HepG2 (cell line): ENCODE data around the gene BCAN. TPM values are rescaled to one million over a fixed set of nuclear protein-coding genes. Genes with fewer than 3 reads are reported as not detected.

ENCODE experiments used
- ATAC-seq: fragments of 200-7000 bp; cut with Tn5 transposase; 3 replicates; pipeline ENCODE4 v1.9.1; 2020; ENCODE audit warnings: mild to moderate bottlenecking, moderate library complexity
- BruUV-seq: library from RNA; stranded (reverse); fragments of 400-500 nt; replicated peaks from 2 replicates; lab custom pipeline; 2021; lab: Mats Ljungman, UMichigan
- CTCF ChIA-PET: fragments of 300-600 bp; formaldehyde crosslinking; extraction: SDS; loops from one replicate; lab custom pipeline; 2021; ENCODE audit warnings: low total read pairs, inconsistent platforms, low intra/inter-chr PET ratio; lab: Yijun Ruan, JAX
- POLR2A ChIA-PET: fragments of 350-600 bp; sonication (Branson Sonifier 250); formaldehyde crosslinking; loops from one replicate; lab custom pipeline; 2020; ENCODE audit warnings: antibody characterized with exemption, inconsistent platforms; lab: Yijun Ruan, JAX
- DNase-seq: peaks from one replicate; pipeline ENCODE4 v3.0.0-alpha.2; 2015; ENCODE audit warnings: low spot score
- FAIRE-seq: peaks from 3 replicates; lab custom pipeline; 2011; peaks lifted over from hg19 to GRCh38; lab: Jason Lieb, UNC
- H2AFZ ChIP-seq: one replicate; pipeline ENCODE4 v1.6.1; 2011; ENCODE audit warnings: low read length, inconsistent platforms
- H3K27ac ChIP-seq: fragments of 300-600 bp; 3 replicates; pipeline ENCODE4 v1.8.0; 2011; ENCODE audit warnings: mixed run types, mild to moderate bottlenecking, mixed read lengths, low read length, inconsistent platforms; ENCODE audit not compliant: insufficient read depth; ENCODE audit errors: extremely low read length
- H3K27me3 ChIP-seq, 2 experiments: fragments of 200-600 bp in 1 of 2; 2 replicates in 1 of 2; 3 replicates in 1 of 2; pipeline versions ENCODE4 v1.6.0 to v1.8.0; 2011; ENCODE audit warnings: low read length in 2 of 2, mild to moderate bottlenecking in 2 of 2, moderate library complexity in 2 of 2, inconsistent platforms in 1 of 2; ENCODE audit not compliant: insufficient read depth in 2 of 2, control insufficient read depth in 1 of 2
- H3K36me3 ChIP-seq, 2 experiments: fragments of 200-600 bp in 1 of 2; replicated peaks in 1 of 2; 2 replicates in 1 of 2; 3 replicates in 1 of 2; pipeline versions ENCODE4 v1.5.1 to v1.8.0; 2011; ENCODE audit warnings: low read length in 2 of 2, inconsistent platforms in 1 of 2; ENCODE audit not compliant: insufficient read depth in 2 of 2, control insufficient read depth in 1 of 2
- H3K4me1 ChIP-seq: 2 replicates; pipeline ENCODE4 v1.5.1; 2012; ENCODE audit warnings: low read length, inconsistent platforms; ENCODE audit not compliant: insufficient read depth
- H3K4me2 ChIP-seq: 2 replicates; pipeline ENCODE4 v1.6.0; 2011; ENCODE audit warnings: low read depth, low read length, inconsistent platforms
- H3K4me3 ChIP-seq, 3 experiments: fragments of 200-600 bp in 1 of 3; sonication (generic), shearing (Covaris generic) in 1 of 3; replicated peaks in 1 of 3; 2 replicates each; pipeline ENCODE4 v1.5.1; 2011 to 2016; ENCODE audit warnings: low read length in 3 of 3, inconsistent platforms in 2 of 3, low read depth in 2 of 3, mild to moderate bottlenecking in 2 of 3, control low read depth in 1 of 3, mixed read lengths in 1 of 3; ENCODE audit not compliant: insufficient read depth in 1 of 3
- H3K79me2 ChIP-seq: one replicate; pipeline ENCODE4 v1.6.1; 2011; ENCODE audit warnings: low read length, inconsistent platforms; ENCODE audit not compliant: insufficient read depth
- H3K9ac ChIP-seq: 2 replicates; pipeline ENCODE4 v1.6.0; 2011; ENCODE audit warnings: mild to moderate bottlenecking, low read depth, low read length, inconsistent platforms; ENCODE audit not compliant: insufficient read depth
- H3K9me3 ChIP-seq: 2 replicates; pipeline ENCODE4 v1.5.1; 2012; ENCODE audit warnings: mild to moderate bottlenecking, low read length
- H4K20me1 ChIP-seq: 2 replicates; pipeline ENCODE4 v1.6.0; 2011; ENCODE audit warnings: inconsistent platforms, mild to moderate bottlenecking, low read length, moderate library complexity; ENCODE audit not compliant: insufficient read depth
- CTCF ChIP-seq: sonication (generic); formaldehyde crosslinking; IDR thresholded peaks from 2 replicates; pipeline ENCODE4 v1.5.0; 2020; ENCODE audit warnings: mild to moderate bottlenecking, missing genetic modification reagents, moderate library complexity
- HOXA5 ChIP-seq: sonication (generic); formaldehyde crosslinking; IDR thresholded peaks from 2 replicates; pipeline ENCODE4 v1.4.0; 2020; ENCODE audit warnings: missing genetic modification reagents
- HOXA9 ChIP-seq: sonication (generic); formaldehyde crosslinking; IDR thresholded peaks from 2 replicates; pipeline ENCODE4 v1.8.1; 2022; ENCODE audit warnings: missing genetic modification reagents, mild to moderate bottlenecking, moderate library complexity, borderline replicate concordance
- RARA ChIP-seq: IDR thresholded peaks from 2 replicates; pipeline ENCODE4 v1.6.1; 2016; ENCODE audit warnings: missing genetic modification reagents, missing compliant biosample characterization
- RFXAP ChIP-seq: sonication (generic); formaldehyde crosslinking; IDR thresholded peaks from 2 replicates; pipeline ENCODE4 v1.4.0; 2020; ENCODE audit warnings: missing genetic modification reagents, borderline replicate concordance
- RNF2 ChIP-seq: fragments of 450-650 bp; conservative IDR thresholded peaks from 2 replicates; pipeline ENCODE4 v1.6.1; 2016; ENCODE audit warnings: low read depth
- SALL1 ChIP-seq: sonication (generic); formaldehyde crosslinking; IDR thresholded peaks from 2 replicates; pipeline ENCODE4 v1.8.0; 2022; ENCODE audit warnings: mild to moderate bottlenecking, missing genetic modification reagents
- TBX2 ChIP-seq: sonication (generic); formaldehyde crosslinking; IDR thresholded peaks from 2 replicates; pipeline ENCODE4 v1.5.0; 2020; ENCODE audit warnings: missing genetic modification reagents, mild to moderate bottlenecking, borderline replicate concordance
- UBTF ChIP-seq: sonication (generic); formaldehyde crosslinking; IDR thresholded peaks from 2 replicates; pipeline ENCODE4 v1.4.0; 2020; ENCODE audit warnings: mild to moderate bottlenecking, missing genetic modification reagents
- ZBTB33 ChIP-seq: sonication (generic); formaldehyde crosslinking; IDR thresholded peaks from 2 replicates; pipeline ENCODE4 v1.4.0; 2020; ENCODE audit warnings: missing genetic modification reagents
- ZFP90 ChIP-seq: sonication (generic); formaldehyde crosslinking; IDR thresholded peaks from 2 replicates; pipeline ENCODE4 v1.8.0; 2022; ENCODE audit warnings: missing genetic modification reagents, mild to moderate bottlenecking, inconsistent platforms, borderline replicate concordance
- ZNF432 ChIP-seq: sonication (generic); formaldehyde crosslinking; IDR thresholded peaks from 2 replicates; pipeline ENCODE4 v1.5.0; 2020; ENCODE audit warnings: missing genetic modification reagents, mild to moderate bottlenecking, borderline replicate concordance
- ZNF501 ChIP-seq: sonication (generic); formaldehyde crosslinking; IDR thresholded peaks from 2 replicates; pipeline ENCODE4 v1.5.1; 2020; ENCODE audit warnings: mild to moderate bottlenecking, moderate library complexity, missing genetic modification reagents
- ZNF777 ChIP-seq: sonication (generic); formaldehyde crosslinking; IDR thresholded peaks from 2 replicates; pipeline ENCODE4 v1.4.0; 2020; ENCODE audit warnings: missing genetic modification reagents
- WGBS: methylation state at CpG from one replicate; pipeline ENCODE4 v1.1.6; 2017; ENCODE audit warnings: low lambda C conversion rate; 5-methylcytosine and 5-hydroxymethylcytosine counted together
- in situ Hi-C: cut with HindIII; loops from 2 replicates; pipeline ENCODE4 v1.10.0; 2017; ENCODE audit warnings: low pct_unique_long_range_greater_than_20kb; ENCODE audit not compliant: extremely low pct_ligation_motif_present
- intact Hi-C: fragments of 100-400 bp; cut with micrococcal nuclease; formaldehyde crosslinking; loops from one replicate; pipeline ENCODE4 v1.10.0; 2022; ENCODE audit not compliant: unreplicated experiment
- polyA plus RNA-seq, 8 experiments: library from polyadenylated mRNA; depleted of rRNA in 3 of 8; stranded (reverse) in 7 of 8; unstranded in 1 of 8; fragments of >200 nt; fragmentation: Illumina TruSeq in 4 of 8; extraction: Trizol in 4 of 8; gene quantifications; 2 replicates each; pipeline versions ENCODE4 v1.2.1 to v1.2.3, GENCODE V29; 2011 to 2016; ENCODE audit warnings: low read depth in 4 of 8, missing spikeins in 1 of 8, mixed read lengths in 1 of 8; ENCODE audit not compliant: insufficient read depth in 1 of 8
- total RNA-seq, 5 experiments: library from RNA; depleted of rRNA; stranded (reverse); fragments of >200 nt; fragmentation: Illumina TruSeq; extraction: Trizol; gene quantifications; 2 replicates each; pipeline ENCODE4 v1.2.3, GENCODE V29; 2016; ENCODE audit warnings: low read depth in 1 of 5

BCAN gene
- total and polyA plus RNA-seq, 2 of the 13 experiments (the other 11 are each of a cell fraction or from before 2014, with no cell fraction given), result not detected

GRCh38 chr1:156623946-156624813, 17.7 kb upstream of the BCAN start:
- Histone ChIP-seq H4K20me1 (no peaks in the 10 kb centered on the region), H3K27ac (no peak overlapping the region), H3K36me3 (no peaks in the 10 kb centered on the region), H2AFZ (no peak overlapping the region), H3K9me3 (no peaks in the 10 kb centered on the region), H3K9ac (no peak overlapping the region), H3K4me1 (peaks cover 34% of the 10 kb centered on the region), H3K4me2 (peak overlapping the region; percentile 88), H3K27me3 (peaks cover 13 to 49% of the 10 kb centered on the region in 2 experiments), H3K4me3 (peak overlapping the region; percentile 16 to 69 (median 36); a peak in 4 of 6 replicates), H3K79me2 (no peaks in the 10 kb centered on the region)
- BruUV-seq, result no TSS peak
- intact Hi-C loops (loop anchor here (1.0 kb wide), 1 partner anchor 17 kb away; no protein-coding TSS in a partner anchor), in situ Hi-C loops (no loop called here)
- 28% methylated on average over 11 of the region's 87 CpGs for WGBS
- FAIRE-seq (no peak), DNase-seq (no peak), ATAC-seq (peak; percentile 86)
- ChIA-PET CTCF (interaction anchor here (2.2 kb wide), 1 partner anchor 33 kb away, joined by 10 read pairs; no protein-coding TSS in a partner anchor), POLR2A (interaction anchor here (0.6 to 2.1 kb wide), 7 partner anchors 33 to 689 kb away, joined by 3 to 8 read pairs (median 3); partner anchors contain the start of genes ISG20L2, METTL25B and NAXE)
- TF ChIP-seq RFXAP (CRISPR knock-in tag) (0 out of 2 replicates have a peak, but pooled peaks have one; percentile 20), ZNF432 (CRISPR knock-in tag) (no peak), ZFP90 (0 out of 2 replicates have a peak, but pooled peaks have one; percentile 38), RARA (CRISPR knock-in tag) (0 out of 2 replicates have a peak, but pooled peaks have one; percentile 19), SALL1 (CRISPR knock-in tag) (0 out of 2 replicates have a peak, but pooled peaks have one; percentile 3), UBTF (CRISPR knock-in tag) (peak; percentile 74), HOXA5 (0 out of 2 replicates have a peak, but pooled peaks have one; percentile 29), TBX2 (CRISPR knock-in tag) (no peak; the same call in 1 of the 2 replicates), ZBTB33 (peak; percentile 66), ZNF777 (CRISPR knock-in tag) (peak; percentile 83), CTCF (CRISPR knock-in tag) (peak; percentile 54; the same call in 1 of the 2 replicates), RNF2 (peak; percentile 24; the same call in 1 of the 2 replicates), HOXA9 (CRISPR knock-in tag) (0 out of 2 replicates have a peak, but pooled peaks have one; percentile 36), ZNF501 (CRISPR knock-in tag) (peak; percentile 27; the same call in 1 of the 2 replicates)
